CD4-positive, alpha-beta T cell treated with Interleukin-15 for 4 hours (primary cell): ENCODE data around the gene PDXP.

Experiments
- DNase-seq: peaks from one replicate; pipeline ENCODE4 v3.0.0-alpha.2; 2020; ENCODE audit warnings: low spot score

The PDXP gene

GRCh38 chr22:37697538-37697835 is 39.0 kb downstream of the PDXP start:
- DNase-seq: no peak

- no peak for DNase-seq
Observed at GRCh38 chr22:37701141-37701786, 42.7 kb downstream of the PDXP start.

- DNase-seq: no peak
Observed at GRCh38 chr22:37703906-37704305, 45.4 kb downstream of the PDXP start.

GRCh38 chr22:37704645-37705044 is 46.1 kb downstream of the PDXP start:
- no peak for DNase-seq

- no peak for DNase-seq
Observed at GRCh38 chr22:37705205-37705604, 46.7 kb downstream of the PDXP start.

GRCh38 chr22:37708580-37709444 is 50.3 kb downstream of the PDXP start:
- DNase-seq: no peak

GRCh38 chr22:37709445-37709765 is 50.9 kb downstream of the PDXP start:
- DNase-seq: no peak

- no peak for DNase-seq
Observed at GRCh38 chr22:37710675-37711074, 52.2 kb downstream of the PDXP start.

GRCh38 chr22:37711490-37711889 is 53.0 kb downstream of the PDXP start:
- DNase-seq: no peak

- no peak for DNase-seq
Observed at GRCh38 chr22:37713761-37714160, 55.2 kb downstream of the PDXP start.

GRCh38 chr22:37714634-37715033 is 56.1 kb downstream of the PDXP start:
- DNase-seq: no peak

- no peak for DNase-seq
Observed at GRCh38 chr22:37715760-37716159, 57.2 kb downstream of the PDXP start.
